Right lobe of liver (tissue), 4 donors: ENCODE results near the gene GATA6.

ENCODE experiments used
- POLR2A ChIP-seq: fragments of 450-650 bp; IDR thresholded peaks from one replicate; pipeline ENCODE4 v1.6.1; 2017; ENCODE audit warnings: antibody characterized with exemption, mild to moderate bottlenecking
- TF ChIP-seq, protein P1 (sequence below), 4 donors: fragments of 200-600 bp in 3 of 4; fragments of 450-650 bp in 1 of 4; IDR thresholded peaks; one replicate each; pipeline versions ENCODE4 v1.5.1 to v1.8.0; 2016 to 2022; ENCODE audit warnings: antibody characterized with exemption in 4 of 4, mild to moderate bottlenecking in 2 of 4
- donor health status: DM: no; HTN: no; CAD: no.
- donor health status: DM: no; HTN: no; CAD: no.
- donor health status: DM: no; HTN: yes; CAD: no.

DNA sequence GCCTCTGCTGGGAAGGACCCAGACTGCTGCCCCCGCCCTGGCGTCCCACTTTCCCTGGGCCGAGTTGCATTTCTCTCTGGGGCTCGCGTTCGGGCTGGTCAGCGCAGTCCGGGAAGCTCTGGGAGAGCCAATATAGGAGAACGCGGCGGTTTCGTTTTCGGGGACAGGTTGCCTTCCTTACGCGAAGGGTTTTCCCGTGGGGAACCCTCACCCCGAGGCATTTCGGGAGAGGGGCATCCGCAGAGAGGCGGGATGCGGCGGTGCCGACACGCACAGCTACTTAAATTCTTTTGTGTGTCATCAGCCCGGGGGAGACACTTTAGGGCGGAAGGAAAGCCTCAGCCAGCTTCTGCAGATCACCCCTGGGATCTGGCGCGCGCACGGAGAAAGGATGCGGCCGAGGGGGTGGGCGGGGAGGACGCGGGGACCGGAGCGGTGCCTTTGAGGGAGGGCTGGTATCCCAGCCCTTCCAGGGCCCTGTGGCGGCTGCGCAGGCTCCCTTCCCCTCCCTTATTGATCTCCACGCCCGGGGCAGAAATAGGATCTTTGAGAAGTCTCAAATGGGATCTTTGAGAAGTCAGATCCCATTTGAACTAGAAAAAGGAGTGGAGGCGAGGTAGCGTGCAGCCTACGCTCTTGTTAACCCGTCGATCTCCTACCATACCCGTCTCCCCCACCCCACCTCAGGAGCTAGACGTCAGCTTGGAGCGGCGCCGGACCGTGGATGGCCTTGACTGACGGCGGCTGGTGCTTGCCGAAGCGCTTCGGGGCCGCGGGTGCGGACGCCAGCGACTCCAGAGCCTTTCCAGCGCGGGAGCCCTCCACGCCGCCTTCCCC is 1.2 kb downstream of the GATA6 start:
- TF ChIP-seq POLR2A = no peak
- TF ChIP-seq, protein P1, sequence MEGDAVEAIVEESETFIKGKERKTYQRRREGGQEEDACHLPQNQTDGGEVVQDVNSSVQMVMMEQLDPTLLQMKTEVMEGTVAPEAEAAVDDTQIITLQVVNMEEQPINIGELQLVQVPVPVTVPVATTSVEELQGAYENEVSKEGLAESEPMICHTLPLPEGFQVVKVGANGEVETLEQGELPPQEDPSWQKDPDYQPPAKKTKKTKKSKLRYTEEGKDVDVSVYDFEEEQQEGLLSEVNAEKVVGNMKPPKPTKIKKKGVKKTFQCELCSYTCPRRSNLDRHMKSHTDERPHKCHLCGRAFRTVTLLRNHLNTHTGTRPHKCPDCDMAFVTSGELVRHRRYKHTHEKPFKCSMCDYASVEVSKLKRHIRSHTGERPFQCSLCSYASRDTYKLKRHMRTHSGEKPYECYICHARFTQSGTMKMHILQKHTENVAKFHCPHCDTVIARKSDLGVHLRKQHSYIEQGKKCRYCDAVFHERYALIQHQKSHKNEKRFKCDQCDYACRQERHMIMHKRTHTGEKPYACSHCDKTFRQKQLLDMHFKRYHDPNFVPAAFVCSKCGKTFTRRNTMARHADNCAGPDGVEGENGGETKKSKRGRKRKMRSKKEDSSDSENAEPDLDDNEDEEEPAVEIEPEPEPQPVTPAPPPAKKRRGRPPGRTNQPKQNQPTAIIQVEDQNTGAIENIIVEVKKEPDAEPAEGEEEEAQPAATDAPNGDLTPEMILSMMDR (IDR thresholded peaks at IDR 0.05) = no peak
